Fibroblast of pulmonary artery (primary cell): Measurements from ENCODE around the gene ACYP2.

Source experiments
- DNase-seq: peaks from one replicate; pipeline ENCODE4 v3.0.0-alpha.2; 2010; ENCODE audit warnings: low read depth
- H3K4me3 ChIP-seq: replicated peaks from 2 replicates; pipeline ENCODE4 v1.5.1; 2011; ENCODE audit warnings: low read depth, mild to moderate bottlenecking, control low read depth, low read length, moderate library complexity
- TF ChIP-seq, protein P1 (sequence below): IDR thresholded peaks from 2 replicates; pipeline ENCODE4 v1.5.1; 2011; ENCODE audit warnings: mild to moderate bottlenecking, control low read depth, low read length, inconsistent platforms; ENCODE audit errors: missing control alignments

ACYP2 gene

DNA sequence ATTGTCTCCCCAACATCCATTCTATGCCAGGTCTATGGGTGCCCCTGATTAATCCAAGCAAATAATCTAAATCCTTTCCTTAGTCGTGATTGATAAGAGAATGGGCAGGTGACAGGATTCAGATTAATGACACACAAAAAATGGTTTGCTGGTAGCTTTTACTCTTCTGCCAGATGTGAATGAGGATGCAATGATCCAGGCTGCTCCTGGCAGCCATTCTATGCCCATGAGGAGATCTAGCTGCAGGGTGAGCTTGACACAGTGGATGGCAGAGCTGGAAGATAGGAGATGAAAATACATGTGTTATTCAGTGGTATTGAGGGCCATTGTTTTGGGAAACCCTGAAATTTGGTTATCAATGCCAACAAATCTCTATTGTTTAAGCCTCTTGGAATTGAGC lies 69.7 kb downstream of the ACYP2 start:
- no peak for DNase-seq
- H3K4me3 ChIP-seq: no peak overlapping the region
- TF ChIP-seq, protein P1, sequence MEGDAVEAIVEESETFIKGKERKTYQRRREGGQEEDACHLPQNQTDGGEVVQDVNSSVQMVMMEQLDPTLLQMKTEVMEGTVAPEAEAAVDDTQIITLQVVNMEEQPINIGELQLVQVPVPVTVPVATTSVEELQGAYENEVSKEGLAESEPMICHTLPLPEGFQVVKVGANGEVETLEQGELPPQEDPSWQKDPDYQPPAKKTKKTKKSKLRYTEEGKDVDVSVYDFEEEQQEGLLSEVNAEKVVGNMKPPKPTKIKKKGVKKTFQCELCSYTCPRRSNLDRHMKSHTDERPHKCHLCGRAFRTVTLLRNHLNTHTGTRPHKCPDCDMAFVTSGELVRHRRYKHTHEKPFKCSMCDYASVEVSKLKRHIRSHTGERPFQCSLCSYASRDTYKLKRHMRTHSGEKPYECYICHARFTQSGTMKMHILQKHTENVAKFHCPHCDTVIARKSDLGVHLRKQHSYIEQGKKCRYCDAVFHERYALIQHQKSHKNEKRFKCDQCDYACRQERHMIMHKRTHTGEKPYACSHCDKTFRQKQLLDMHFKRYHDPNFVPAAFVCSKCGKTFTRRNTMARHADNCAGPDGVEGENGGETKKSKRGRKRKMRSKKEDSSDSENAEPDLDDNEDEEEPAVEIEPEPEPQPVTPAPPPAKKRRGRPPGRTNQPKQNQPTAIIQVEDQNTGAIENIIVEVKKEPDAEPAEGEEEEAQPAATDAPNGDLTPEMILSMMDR: no peak

DNA sequence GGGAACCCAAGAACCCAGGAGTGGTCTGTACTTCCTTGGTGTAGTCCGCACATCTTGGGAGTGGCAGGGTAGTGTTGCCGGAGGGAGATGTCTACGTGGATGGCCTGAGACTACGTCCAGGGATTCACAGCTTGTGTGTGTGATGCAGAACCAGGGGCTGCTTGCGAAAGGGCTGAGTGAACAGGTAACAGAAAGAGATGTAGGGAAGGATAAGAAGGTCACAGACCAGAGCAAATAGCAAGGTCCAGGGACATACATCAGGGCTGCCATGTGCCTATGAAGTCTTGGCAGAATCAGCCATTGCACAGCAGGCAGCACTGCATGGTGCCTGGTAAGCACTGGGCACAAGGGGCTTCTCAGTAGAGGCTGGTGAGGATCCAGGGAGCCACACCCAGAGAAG lies 71.9 kb downstream of the ACYP2 start:
- no peak for DNase-seq
- H3K4me3 ChIP-seq: no peak overlapping the region
- TF ChIP-seq, protein P1: no peak

GRCh38 chr2:54189539-54189938 lies 74.1 kb downstream of the ACYP2 start:
- no peak overlapping the region for H3K4me3 ChIP-seq
- TF ChIP-seq, protein P1: no peak
- DNase-seq: no peak

- H3K4me3 ChIP-seq: no peak overlapping the region
- TF ChIP-seq, protein P1: no peak
- DNase-seq: no peak
Measured at GRCh38 chr2:54191361-54192135, 76.1 kb downstream of the ACYP2 start.

DNA sequence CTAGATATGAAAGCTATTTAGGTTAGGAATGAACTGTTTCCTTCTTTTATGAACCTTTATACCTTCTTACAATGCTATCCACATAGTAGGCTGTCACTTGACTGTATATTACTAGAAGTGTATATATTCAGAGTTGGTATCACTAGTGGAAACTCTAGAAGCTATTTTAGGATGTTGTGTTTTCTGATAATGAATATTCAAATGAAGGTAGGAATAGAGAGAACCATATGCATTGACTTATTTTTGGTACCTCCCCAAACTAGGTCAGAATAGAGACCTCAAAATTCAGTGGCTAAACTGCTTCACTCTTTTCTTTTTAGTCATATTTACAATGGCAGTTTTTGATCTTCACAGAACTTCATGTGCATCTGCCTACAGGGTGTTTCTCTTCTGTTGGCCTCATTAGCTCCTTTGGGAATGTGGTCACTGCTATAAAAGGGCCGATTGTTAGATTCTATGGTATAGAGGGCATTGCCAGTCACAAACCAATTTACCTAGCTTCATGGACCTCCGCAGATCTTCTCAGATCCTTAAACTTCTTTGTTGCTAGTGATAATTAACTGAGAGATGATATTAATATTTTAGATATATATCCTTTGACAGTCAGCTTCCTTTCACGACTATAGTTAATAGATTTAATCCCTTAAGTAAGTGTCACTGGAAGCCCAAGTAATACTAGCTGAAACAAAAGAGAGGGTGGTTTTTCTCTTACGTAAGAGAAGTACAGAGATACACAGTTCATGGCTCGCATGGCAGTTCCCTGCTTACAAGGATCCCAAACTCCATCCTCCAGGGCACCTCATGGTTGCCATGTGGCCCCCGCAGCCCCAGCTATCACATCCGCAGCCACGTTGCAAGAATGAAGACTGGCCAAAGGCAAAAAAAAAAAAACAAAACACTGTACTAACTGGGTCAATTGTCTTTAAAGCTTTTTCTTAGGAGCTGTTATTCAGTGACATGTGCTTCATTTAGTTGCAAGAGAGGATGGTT lies 79.6 kb downstream of the ACYP2 start:
- DNase-seq: no peak
- TF ChIP-seq, protein P1: no peak
- no peak overlapping the region for H3K4me3 ChIP-seq

DNA sequence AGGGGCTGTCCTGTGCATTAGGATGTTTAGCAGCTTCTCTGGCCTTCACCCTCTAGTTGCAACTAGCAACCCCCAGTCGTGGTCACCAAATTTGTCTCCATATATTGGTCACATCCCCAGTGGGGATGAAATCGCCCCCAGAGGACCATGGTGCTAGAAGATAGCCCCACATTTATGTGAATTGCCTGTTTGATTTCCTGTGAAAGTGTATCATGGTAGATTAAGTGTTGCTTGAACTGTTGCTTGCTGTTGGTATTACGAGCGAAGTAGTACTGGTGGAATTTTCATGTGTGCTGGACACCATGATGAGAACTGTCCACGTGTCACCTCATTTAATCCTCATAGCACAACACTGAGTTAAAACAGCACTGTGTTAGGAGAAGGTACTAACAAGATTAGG lies 81.2 kb downstream of the ACYP2 start:
- DNase-seq: no peak
- TF ChIP-seq, protein P1: no peak
- no peak overlapping the region for H3K4me3 ChIP-seq
